Loucy (cell line): ENCODE results near the gene CNIH4.
"Not testable (repeated sequence)": the region's sequence is repeated elsewhere in the genome, so short reads cannot be mapped to it uniquely, and the experiment has no call there.

Experiments
- H2AFZ ChIP-seq: fragments of 200-600 bp; sonication (generic); 2 replicates; pipeline ENCODE4 v1.6.0; 2016; ENCODE audit warnings: antibody characterized with exemption, mild to moderate bottlenecking, low read length, moderate library complexity
- H3F3A ChIP-seq: fragments of 200-600 bp; 2 replicates; pipeline ENCODE4 v1.6.0; 2016; ENCODE audit warnings: antibody characterized with exemption, low read depth, mild to moderate bottlenecking
- H3K27me3 ChIP-seq: fragments of 200-600 bp; sonication (generic); 2 replicates; pipeline ENCODE4 v1.6.1; 2014; ENCODE audit warnings: low read length, mild to moderate bottlenecking; ENCODE audit not compliant: insufficient read depth, poor library complexity, severe bottlenecking
- H3K36me3 ChIP-seq: fragments of 200-600 bp; sonication (generic); 2 replicates; pipeline ENCODE4 v1.6.1; 2016; ENCODE audit warnings: low read length; ENCODE audit not compliant: insufficient read depth
- H3K4me1 ChIP-seq: fragments of 200-600 bp; sonication (generic); 2 replicates; pipeline ENCODE4 v1.5.1; 2014; ENCODE audit warnings: low read length, mild to moderate bottlenecking; ENCODE audit not compliant: insufficient read depth, poor library complexity, severe bottlenecking
- H3K4me2 ChIP-seq: fragments of 200-600 bp; sonication (generic); 2 replicates; pipeline ENCODE4 v1.6.0; 2014; ENCODE audit warnings: antibody characterized with exemption, low read length, low read depth, mild to moderate bottlenecking; ENCODE audit not compliant: poor library complexity, severe bottlenecking
- H3K4me3 ChIP-seq: fragments of 200-600 bp; sonication (generic); 2 replicates; pipeline ENCODE4 v1.5.1; 2014; ENCODE audit warnings: low read length, mild to moderate bottlenecking, mixed read lengths; ENCODE audit not compliant: poor library complexity, severe bottlenecking
- H3K79me2 ChIP-seq: fragments of 200-600 bp; sonication (generic); 2 replicates; pipeline ENCODE4 v1.6.1; 2014; ENCODE audit warnings: low read length; ENCODE audit not compliant: insufficient read depth
- H3K9ac ChIP-seq: fragments of 200-600 bp; sonication (generic); 2 replicates; pipeline ENCODE4 v1.6.0; 2014; ENCODE audit warnings: mild to moderate bottlenecking, low read depth, low read length, moderate library complexity; ENCODE audit not compliant: poor library complexity, severe bottlenecking
- H3K9me2 ChIP-seq: fragments of 200-600 bp; sonication (generic); replicated peaks from 2 replicates; pipeline ENCODE4 v1.6.1; 2016; ENCODE audit warnings: low read depth, low read length, mixed read lengths
- H3K9me3 ChIP-seq: fragments of 200-600 bp; sonication (generic); 2 replicates; pipeline ENCODE4 v1.6.1; 2014; ENCODE audit warnings: mild to moderate bottlenecking, antibody characterized with exemption, low read length, low read depth; ENCODE audit not compliant: insufficient read depth
- H4K20me1 ChIP-seq: fragments of 200-600 bp; sonication (generic); 2 replicates; pipeline ENCODE4 v1.6.0; 2014; ENCODE audit warnings: antibody characterized with exemption, low read length, mild to moderate bottlenecking; ENCODE audit not compliant: insufficient read depth, poor library complexity, severe bottlenecking
- CTCF ChIP-seq: fragments of 200-600 bp; sonication (generic); conservative IDR thresholded peaks from 2 replicates; pipeline ENCODE4 v1.5.1; 2014; ENCODE audit warnings: mild to moderate bottlenecking, antibody characterized with exemption, low read length
- EZH2phosphoT487 ChIP-seq: fragments of 200-600 bp; IDR thresholded peaks from 2 replicates; pipeline ENCODE4 v1.6.1; 2018; ENCODE audit warnings: antibody characterized with exemption, mild to moderate bottlenecking, moderate library complexity, borderline replicate concordance

CNIH4 gene

GRCh38 chr1:224356685-224357625, at the start of gene CNIH4:
CNIH4 (plus strand) TSS chr1:224356879; CDS start chr1:224356925, 46 bp downstream.
- no peaks in the 10 kb centered on the region for H3K36me3 ChIP-seq
- H3K9me3 ChIP-seq, result no peaks in the 10 kb centered on the region
- H3K4me1 ChIP-seq, result peaks cover 25% of the 10 kb centered on the region
- no peak for TF ChIP-seq CTCF
- no peak for TF ChIP-seq EZH2phosphoT487
- H3F3A ChIP-seq, result no peaks in the 10 kb centered on the region
- no peaks in the 10 kb centered on the region for H3K27me3 ChIP-seq
- H3K9me2 ChIP-seq, result no peaks in the 10 kb centered on the region
- peaks cover 48% of the 10 kb centered on the region for H3K79me2 ChIP-seq
- H2AFZ ChIP-seq, result peak within 1 kb of the TSS; percentile 84
- peak within 1 kb of the TSS; percentile 72 for H3K9ac ChIP-seq
- peaks cover 18% of the 10 kb centered on the region for H4K20me1 ChIP-seq
- peak within 1 kb of the TSS; percentile 85 for H3K4me3 ChIP-seq
- H3K4me2 ChIP-seq, result peak within 1 kb of the TSS; percentile 94

GRCh38 chr1:224308064-224308463, 48.6 kb upstream of the CNIH4 start:
- TF ChIP-seq CTCF (no peak), EZH2phosphoT487 (no peak)
- Histone ChIP-seq H3K9me3 (no peaks in the 10 kb centered on the region), H3K9me2 (no peaks in the 10 kb centered on the region), H3K4me3 (no peak overlapping the region), H2AFZ (no peak overlapping the region), H3K36me3 (peaks cover 71% of the 10 kb centered on the region; the same call in 1 of the 2 replicates), H3K27me3 (no peaks in the 10 kb centered on the region), H3K4me1 (no peaks in the 10 kb centered on the region), H3K9ac (no peak overlapping the region), H3K4me2 (no peak overlapping the region), H3K79me2 (no peaks in the 10 kb centered on the region), H4K20me1 (no peaks in the 10 kb centered on the region), H3F3A (no peaks in the 10 kb centered on the region)

GRCh38 chr1:224311503-224311902, 45.2 kb upstream of the CNIH4 start:
- not testable (repeated sequence) for H3K9me3 ChIP-seq, H3K9me2 ChIP-seq, H4K20me1 ChIP-seq, H3K4me1 ChIP-seq, H3K4me3 ChIP-seq, H3F3A ChIP-seq, H3K27me3 ChIP-seq, H2AFZ ChIP-seq, H3K4me2 ChIP-seq, H3K9ac ChIP-seq, H3K79me2 ChIP-seq
- peaks cover 72% of the 10 kb centered on the region; the same call in 1 of the 2 replicates for H3K36me3 ChIP-seq
